ENCODE measurements around the gene RFNG. TPM values are rescaled to one million over a fixed set of nuclear protein-coding genes. Genes with fewer than 3 reads are reported as not detected.

Gene RFNG
- total RNA-seq, 1 donor from 2014 or later: 43.4 TPM

GRCh38 chr17:82013341-82013740 is 38.3 kb downstream of the RFNG start:
- H3K27ac Mint-ChIP-seq: no peak overlapping the region
- H3K27me3 Mint-ChIP-seq: no peaks in the 10 kb centered on the region
- no peak for DNase-seq (ENCODE audit: extremely low spot score, unreplicated experiment)

GRCh38 chr17:82012640-82013295 is 38.8 kb downstream of the RFNG start:
- no peak for TF ChIP-seq CTCF (conservative IDR thresholded peaks at IDR 0.05)
- no peaks in the 10 kb centered on the region for H3K9me3 Mint-ChIP-seq
- peaks cover 3% of the 10 kb centered on the region for H3K4me1 Mint-ChIP-seq (ENCODE audit: unreplicated experiment)
- H3K27me3 Mint-ChIP-seq: no peaks in the 10 kb centered on the region
- H3K27ac Mint-ChIP-seq: no peak overlapping the region
- no peaks in the 10 kb centered on the region for H3K36me3 Mint-ChIP-seq
- DNase-seq (ENCODE audit: extremely low spot score, unreplicated experiment): no peak
- H3K4me3 Mint-ChIP-seq: no peak overlapping the region

More at GRCh38 chr17:82013341-82013740, 38.3 kb downstream of the RFNG start:
- H3K9me3 Mint-ChIP-seq: no peaks in the 10 kb centered on the region
- H3K4me3 Mint-ChIP-seq: no peak overlapping the region
- no peaks in the 10 kb centered on the region for H3K36me3 Mint-ChIP-seq
- peaks cover 3% of the 10 kb centered on the region for H3K4me1 Mint-ChIP-seq (ENCODE audit: unreplicated experiment)
- no peak for TF ChIP-seq CTCF (conservative IDR thresholded peaks at IDR 0.05)

- TF ChIP-seq CTCF (conservative IDR thresholded peaks at IDR 0.05): no peak
- Mint-ChIP-seq H3K27me3 (no peaks in the 10 kb centered on the region), H3K9me3 (no peaks in the 10 kb centered on the region), H3K4me3 (no peak overlapping the region), H3K27ac (no peak overlapping the region), H3K4me1 (ENCODE audit: unreplicated experiment) (peaks cover 3% of the 10 kb centered on the region), H3K36me3 (no peaks in the 10 kb centered on the region)
- DNase-seq (ENCODE audit: extremely low spot score, unreplicated experiment): no peak
Observed at GRCh38 chr17:82012261-82012639, 39.4 kb downstream of the RFNG start.

- Mint-ChIP-seq H3K4me3 (no peak overlapping the region), H3K9me3 (no peaks in the 10 kb centered on the region), H3K4me1 (ENCODE audit: unreplicated experiment) (peaks cover 3% of the 10 kb centered on the region), H3K36me3 (no peaks in the 10 kb centered on the region), H3K27ac (no peak overlapping the region), H3K27me3 (no peaks in the 10 kb centered on the region)
- DNase-seq (ENCODE audit: extremely low spot score, unreplicated experiment): no peak
- TF ChIP-seq CTCF (conservative IDR thresholded peaks at IDR 0.05): no peak
Observed at GRCh38 chr17:82011617-82012187, 39.9 kb downstream of the RFNG start.

GRCh38 chr17:82010575-82011525 is 40.8 kb downstream of the RFNG start:
- Mint-ChIP-seq H3K27ac (no peak overlapping the region), H3K4me3 (no peak overlapping the region), H3K9me3 (no peaks in the 10 kb centered on the region), H3K27me3 (no peaks in the 10 kb centered on the region), H3K4me1 (ENCODE audit: unreplicated experiment) (peaks cover 8% of the 10 kb centered on the region), H3K36me3 (no peaks in the 10 kb centered on the region)
- no peak for DNase-seq (ENCODE audit: extremely low spot score, unreplicated experiment)
- no peak for TF ChIP-seq CTCF (conservative IDR thresholded peaks at IDR 0.05)
